Stimulated activated CD8-positive, alpha-beta memory T cell treated with anti-CD3 and anti-CD28 coated beads, Interleukin-7, amount 100 ng/mL, for 24 hours (primary cell): Measurements from ENCODE around the gene MCOLN1.
"Not testable (repeated sequence)": the region's sequence is repeated elsewhere in the genome, so short reads cannot be mapped to it uniquely, and the experiment has no call there.

Experiments used
- DNase-seq: peaks from one replicate; pipeline ENCODE4 v3.0.0-alpha.2; 2020; ENCODE audit warnings: low read depth

MCOLN1 gene

GRCh38 chr19:7526059-7526929, 3.9 kb downstream of the MCOLN1 start:
- no peak for DNase-seq

GRCh38 chr19:7527516-7528191, 5.2 kb downstream of the MCOLN1 start:
- DNase-seq, result no peak

- DNase-seq, result no peak
Observed at GRCh38 chr19:7528192-7528519, 5.7 kb downstream of the MCOLN1 start.

- no peak for DNase-seq
Observed at GRCh38 chr19:7528522-7529245, 6.3 kb downstream of the MCOLN1 start.

- DNase-seq, result no peak
Observed at GRCh38 chr19:7529246-7529600, 6.8 kb downstream of the MCOLN1 start.

- no peak for DNase-seq
Observed at GRCh38 chr19:7529610-7530490, 7.4 kb downstream of the MCOLN1 start.

- no peak for DNase-seq
Observed at GRCh38 chr19:7533281-7533885, 11.0 kb downstream of the MCOLN1 start.

- DNase-seq, result peak; percentile 65
Observed at GRCh38 chr19:7533925-7534480, 11.6 kb downstream of the MCOLN1 start.

GRCh38 chr19:7534531-7535046, 12.2 kb downstream of the MCOLN1 start:
- DNase-seq, result no peak

GRCh38 chr19:7535047-7535997, 12.9 kb downstream of the MCOLN1 start, which contains the start of gene PNPLA6:
Gene PNPLA6 (plus strand): TSS chr19:7535717. CDS start chr19:7535789, 72 bp downstream.
- DNase-seq, result peak; percentile 88

- DNase-seq, result no peak
Observed at GRCh38 chr19:7535998-7536695, 13.7 kb downstream of the MCOLN1 start.

- DNase-seq, result not testable (repeated sequence)
Observed at GRCh38 chr19:7538990-7539389, 16.6 kb downstream of the MCOLN1 start.

GRCh38 chr19:7539827-7540425, 17.5 kb downstream of the MCOLN1 start:
- DNase-seq, result no peak

- no peak for DNase-seq
Observed at GRCh38 chr19:7540761-7541474, 18.5 kb downstream of the MCOLN1 start.

GRCh38 chr19:7541475-7541824, 19.0 kb downstream of the MCOLN1 start:
- DNase-seq, result no peak

GRCh38 chr19:7541828-7542443, 19.5 kb downstream of the MCOLN1 start:
- DNase-seq, result no peak

- no peak for DNase-seq
Observed at GRCh38 chr19:7542556-7543348, 20.3 kb downstream of the MCOLN1 start.
